Measurements from ENCODE around the gene MAP3K14.

The MAP3K14 gene

DNA sequence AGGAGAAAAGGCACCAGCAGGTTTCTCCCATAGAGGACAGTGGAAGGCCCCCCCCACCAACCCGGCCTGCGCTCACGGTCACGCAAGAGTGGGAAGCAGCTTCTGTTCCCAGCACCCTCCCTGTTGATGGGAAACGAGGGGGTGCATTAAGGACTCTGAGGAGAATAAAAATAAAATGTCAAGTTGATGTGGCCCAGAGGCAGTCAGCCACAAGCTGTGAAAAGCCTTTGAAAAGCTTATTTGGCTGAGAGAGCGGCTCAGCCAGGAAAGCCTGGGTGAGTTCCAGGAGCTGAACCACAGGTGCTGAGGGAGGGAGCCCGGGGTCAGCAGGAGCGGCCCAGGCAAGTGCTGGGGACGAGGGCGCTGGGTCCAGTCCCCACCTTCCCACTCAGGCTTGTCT lies 28.0 kb downstream of the MAP3K14 start:
- TF ChIP-seq TAF1 (IDR thresholded peaks at IDR 0.05; ENCODE audit: borderline replicate concordance, insufficient read depth, low read length) (no peak), POLR2AphosphoS5 (IDR thresholded peaks at IDR 0.05; ENCODE audit: low read depth, low read length) (no peak), SIN3A (IDR thresholded peaks at IDR 0.05; ENCODE audit: borderline replicate concordance, insufficient read depth, low read length) (no peak), FOXP2 (optimal IDR thresholded peaks at IDR 0.05; ENCODE audit: borderline replicate concordance, extremely low read depth, extremely low read length, insufficient read depth) (no peak), REST (IDR thresholded peaks at IDR 0.05; ENCODE audit: insufficient read depth in 1 of 2, low read depth in 2 of 2, low read length in 2 of 2) (no peak)

GRCh38 chr17:45287526-45288500 lies 29.0 kb downstream of the MAP3K14 start:
- TF ChIP-seq SIN3A (IDR thresholded peaks at IDR 0.05; ENCODE audit: borderline replicate concordance, insufficient read depth, low read length) (no peak), FOXP2 (optimal IDR thresholded peaks at IDR 0.05; ENCODE audit: borderline replicate concordance, extremely low read depth, extremely low read length, insufficient read depth) (no peak), TAF1 (IDR thresholded peaks at IDR 0.05; ENCODE audit: borderline replicate concordance, insufficient read depth, low read length) (no peak), REST (IDR thresholded peaks at IDR 0.05; ENCODE audit: insufficient read depth in 1 of 2, low read depth in 2 of 2, low read length in 2 of 2) (no peak), POLR2AphosphoS5 (IDR thresholded peaks at IDR 0.05; ENCODE audit: low read depth, low read length) (no peak)

DNA sequence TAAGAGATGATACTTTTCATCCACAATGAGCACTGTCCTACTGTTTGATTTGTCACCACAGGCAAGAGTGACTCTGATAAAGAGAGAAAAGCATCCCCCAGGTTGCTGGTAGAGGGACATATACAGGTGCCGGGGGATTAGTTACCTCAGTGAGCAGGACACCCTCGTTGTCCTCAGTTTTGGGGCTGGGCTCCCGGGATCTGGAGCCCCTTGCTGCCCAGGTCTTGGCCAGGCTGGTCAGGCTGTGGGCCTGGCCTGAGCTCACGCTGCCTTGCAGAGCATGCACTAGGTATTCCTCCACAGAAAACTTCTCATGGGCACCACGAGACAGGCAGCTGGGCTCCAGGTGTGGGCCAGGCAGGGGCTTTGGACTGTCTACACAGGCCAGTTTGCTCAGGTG lies 30.5 kb downstream of the MAP3K14 start:
- TF ChIP-seq TAF1 (IDR thresholded peaks at IDR 0.05; ENCODE audit: borderline replicate concordance, insufficient read depth, low read length) (no peak), POLR2AphosphoS5 (IDR thresholded peaks at IDR 0.05; ENCODE audit: low read depth, low read length) (no peak), SIN3A (IDR thresholded peaks at IDR 0.05; ENCODE audit: borderline replicate concordance, insufficient read depth, low read length) (no peak), REST (IDR thresholded peaks at IDR 0.05; ENCODE audit: insufficient read depth in 1 of 2, low read depth in 2 of 2, low read length in 2 of 2) (no peak), FOXP2 (optimal IDR thresholded peaks at IDR 0.05; ENCODE audit: borderline replicate concordance, extremely low read depth, extremely low read length, insufficient read depth) (no peak)

DNA sequence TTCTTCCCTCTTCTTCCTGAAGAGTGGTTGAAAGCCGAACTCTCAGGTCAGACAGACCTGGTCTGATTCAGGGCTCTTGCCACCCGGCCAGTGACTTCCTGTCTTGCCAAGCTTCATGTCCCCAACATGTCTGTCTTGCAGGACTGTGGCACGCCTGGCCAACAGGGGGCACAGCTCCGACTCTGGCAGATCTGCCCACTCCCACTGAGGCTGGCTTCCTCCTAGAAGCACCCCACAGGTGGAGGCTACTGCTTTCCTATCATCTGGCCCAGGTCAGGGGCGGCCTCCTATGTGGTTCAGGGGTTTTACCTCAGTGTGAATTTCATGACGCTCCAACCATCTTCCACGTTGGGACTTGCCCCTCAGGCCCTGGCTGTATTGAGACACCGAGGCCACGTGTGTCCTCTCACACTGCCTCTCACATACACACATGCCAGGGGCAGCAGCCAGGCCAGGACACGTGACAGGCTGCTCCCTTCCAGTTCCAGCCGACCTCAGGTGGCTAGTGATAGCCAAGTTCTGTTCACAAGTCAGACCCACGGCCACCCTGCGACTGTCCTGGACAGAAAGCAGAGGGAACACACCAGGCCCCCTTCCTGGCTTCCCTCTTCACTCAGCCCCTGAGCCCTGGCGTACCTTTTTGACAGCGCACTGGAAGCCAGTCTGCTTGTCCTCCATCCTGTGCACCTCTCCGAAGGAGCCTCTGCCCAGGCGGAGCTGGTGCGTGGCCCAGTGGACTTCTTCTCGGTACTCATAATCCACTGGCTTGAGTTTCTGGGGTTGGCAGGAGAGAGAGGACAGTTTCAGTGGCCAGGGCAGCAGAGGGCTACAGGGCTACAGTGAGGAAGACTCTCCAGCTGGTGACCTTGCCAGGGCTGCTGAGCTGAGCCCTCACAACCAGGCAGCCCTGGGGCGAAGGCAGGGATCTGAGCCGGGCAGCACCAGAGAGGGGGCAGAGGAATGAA lies 32.4 kb downstream of the MAP3K14 start:
- no peak for TF ChIP-seq SIN3A (IDR thresholded peaks at IDR 0.05; ENCODE audit: borderline replicate concordance, insufficient read depth, low read length)
- TF ChIP-seq REST (IDR thresholded peaks at IDR 0.05; ENCODE audit: insufficient read depth in 1 of 2, low read depth in 2 of 2, low read length in 2 of 2), result no peak

Measured in PFSK-1 (cell line).